NCI-H187 (cell line): Measurements from ENCODE around the gene OTUB2.

Experiments used
- DNase-seq, 2 experiments: peaks; one replicate each; lab custom pipeline; 2025; lab: John Stamatoyannopoulos, UW

The OTUB2 gene

DNA sequence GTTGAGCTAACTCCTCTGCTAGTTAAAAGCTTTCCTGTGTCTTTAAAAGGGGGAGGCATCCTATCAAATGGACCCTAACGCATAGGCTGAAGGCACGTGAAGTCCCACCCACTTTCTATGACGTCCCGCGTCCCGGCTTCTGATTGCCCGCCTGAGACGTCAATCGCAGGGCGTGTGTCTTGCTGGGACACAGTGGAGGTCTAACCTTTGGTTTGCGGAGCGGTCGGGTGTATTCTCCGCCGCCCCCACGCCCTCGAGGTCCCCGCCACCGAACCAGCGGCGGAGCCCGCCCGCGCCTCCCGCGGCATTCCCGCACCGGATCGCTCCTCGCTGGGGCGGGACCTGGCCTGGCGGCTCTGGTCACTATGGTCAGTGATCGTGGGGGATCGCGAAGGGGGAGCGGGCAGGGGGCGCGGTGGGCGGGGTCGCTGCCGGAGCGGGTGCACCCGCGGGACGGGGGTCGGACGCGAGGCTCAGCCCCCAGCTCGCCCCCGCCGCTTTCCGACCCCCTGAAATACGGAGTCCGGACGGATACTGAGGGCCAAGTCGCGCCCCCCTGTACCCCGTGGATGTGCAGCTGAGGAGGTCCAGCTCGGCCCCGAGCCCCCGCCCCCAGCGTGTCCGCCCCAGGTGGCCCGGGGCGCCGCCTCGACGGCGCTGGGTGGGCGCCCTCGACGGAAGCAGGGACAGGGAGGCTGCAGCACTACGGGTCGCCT lies at the start of gene OTUB2:
TSS of gene OTUB2 (plus strand) at position 168 of the 716 bp plus-strand sequence. CDS start at position 366, 198 bp downstream.
- DNase-seq: peak; percentile 94 to 98

DNA sequence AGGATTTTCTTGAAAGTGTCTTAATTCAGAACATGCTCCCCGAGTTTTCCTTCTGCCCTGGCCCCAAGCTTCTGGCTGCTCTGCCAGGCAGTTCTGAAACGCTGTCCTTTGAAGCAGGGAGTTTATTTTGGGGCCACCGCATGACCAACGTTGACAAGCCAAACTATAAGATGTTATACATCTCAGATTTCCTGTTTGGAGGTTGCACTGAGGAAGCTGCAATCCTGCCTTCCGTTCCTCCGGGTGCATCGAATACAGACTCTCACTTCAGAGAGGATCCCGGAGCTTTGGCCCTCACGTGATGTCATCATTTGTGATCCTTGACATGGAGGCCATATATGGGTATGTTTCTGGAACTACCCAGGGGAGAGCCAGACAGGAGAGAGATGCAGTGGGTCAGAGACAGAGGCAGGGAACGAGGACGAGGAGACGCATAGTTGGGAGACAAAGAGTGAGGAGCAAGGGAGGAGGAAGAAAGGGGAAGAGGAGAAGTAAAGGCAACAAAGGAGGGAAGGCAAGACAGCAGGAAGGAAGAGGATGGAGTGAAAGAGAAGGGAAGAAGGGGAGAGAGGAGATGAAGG lies 49.6 kb upstream of the OTUB2 start, which contains the start of gene ASB2:
TSS of gene ASB2 (minus strand) at position 94 of the 581 bp plus-strand sequence. CDS start 12,031 bp downstream, outside the sequence.
- no peak for DNase-seq

GRCh38 chr14:93977171-93977570 lies 49.0 kb upstream of the OTUB2 start:
- no peak for DNase-seq

DNA sequence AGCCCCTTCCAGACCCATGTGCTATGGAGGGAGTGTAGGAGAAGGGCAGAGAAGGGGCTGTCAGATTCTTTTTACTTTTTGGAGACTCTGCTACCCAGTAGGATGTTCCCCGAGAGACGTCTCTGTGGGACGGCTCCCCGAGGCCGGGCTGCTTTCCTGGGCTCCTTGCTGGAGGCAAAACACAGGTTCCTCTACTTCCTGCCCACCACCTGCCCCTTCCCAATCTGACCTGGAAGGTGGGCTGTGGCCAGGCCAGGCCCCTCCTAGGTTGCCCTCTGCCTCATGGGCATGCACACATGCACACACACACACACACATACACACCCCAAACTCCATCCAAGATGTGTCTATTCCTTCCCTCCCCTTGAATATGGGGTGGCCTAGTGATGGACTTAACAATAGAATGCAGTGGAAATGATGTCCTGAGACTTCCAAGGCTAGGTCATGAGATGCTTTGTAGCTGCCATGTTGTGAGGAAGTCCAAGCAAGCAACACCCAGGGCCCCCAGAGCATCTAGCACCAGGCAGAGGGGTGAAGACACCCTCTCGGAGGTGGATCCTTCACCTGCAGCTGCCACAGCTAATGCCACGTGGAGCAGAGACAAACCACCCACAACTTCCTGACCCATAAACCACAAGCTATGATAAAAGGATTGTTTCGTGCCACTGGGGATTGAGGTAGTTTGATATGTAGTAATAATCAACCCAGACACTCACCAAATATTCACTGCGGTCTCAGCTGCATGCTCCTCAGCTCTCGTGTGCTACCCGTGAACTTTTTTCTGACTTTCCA lies 48.2 kb upstream of the OTUB2 start:
- no peak for DNase-seq

DNA sequence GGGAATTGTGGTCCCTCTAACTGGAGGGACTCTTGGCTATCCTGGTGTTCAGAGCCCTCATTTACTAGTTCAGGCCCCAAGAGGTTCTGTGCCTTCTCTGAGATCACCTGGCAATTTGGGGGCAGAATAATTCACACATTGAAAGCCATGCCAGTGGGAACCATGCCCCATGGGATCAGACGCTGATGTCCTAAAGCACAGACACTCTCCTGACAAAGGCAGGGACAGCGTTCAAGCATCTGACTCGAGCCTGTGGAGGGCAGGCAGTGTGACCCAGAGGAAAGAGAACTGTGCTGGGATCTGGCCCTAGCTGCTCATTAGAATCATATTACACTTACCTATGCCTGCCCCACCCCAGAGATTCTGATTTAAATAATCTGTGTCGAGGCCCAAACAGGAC lies 47.4 kb upstream of the OTUB2 start:
- DNase-seq: no peak

DNA sequence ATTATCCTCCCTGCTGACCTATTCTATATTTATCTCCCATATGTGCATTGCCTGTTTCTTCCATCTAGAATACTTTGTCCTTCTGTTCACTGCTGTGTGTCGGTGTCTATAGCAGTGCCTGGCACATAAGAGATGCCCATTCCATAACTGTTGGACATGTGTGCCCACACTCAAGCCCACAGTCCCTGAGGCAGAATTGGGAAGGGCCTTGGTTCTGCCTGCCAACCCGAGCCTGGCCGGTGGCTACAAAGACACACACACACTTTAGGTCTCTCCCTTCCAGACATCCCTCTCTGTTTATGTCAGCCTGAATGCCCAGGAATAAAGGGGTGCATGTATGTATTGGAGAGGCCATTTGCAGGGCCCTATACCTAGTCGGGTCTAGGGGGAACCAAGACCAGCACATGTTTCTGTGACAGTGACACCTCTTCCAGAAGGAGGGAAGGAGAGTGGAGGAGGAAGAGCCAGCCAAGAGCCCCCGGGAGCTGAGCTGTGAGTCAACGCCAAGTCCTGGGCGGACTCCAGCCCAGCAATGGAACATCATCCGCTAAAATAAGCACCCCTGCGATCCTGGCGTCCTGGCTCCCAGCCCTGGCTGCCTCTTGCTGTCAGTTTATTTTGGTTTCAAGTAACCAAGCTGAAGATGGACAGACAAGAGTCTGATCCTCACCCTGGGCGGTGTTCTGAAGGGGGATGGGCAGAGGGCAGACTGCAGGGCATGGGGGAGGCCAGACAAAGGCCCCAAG lies 45.5 kb upstream of the OTUB2 start:
- DNase-seq: no peak

GRCh38 chr14:93981316-93982229 lies 44.6 kb upstream of the OTUB2 start:
- no peak for DNase-seq

DNA sequence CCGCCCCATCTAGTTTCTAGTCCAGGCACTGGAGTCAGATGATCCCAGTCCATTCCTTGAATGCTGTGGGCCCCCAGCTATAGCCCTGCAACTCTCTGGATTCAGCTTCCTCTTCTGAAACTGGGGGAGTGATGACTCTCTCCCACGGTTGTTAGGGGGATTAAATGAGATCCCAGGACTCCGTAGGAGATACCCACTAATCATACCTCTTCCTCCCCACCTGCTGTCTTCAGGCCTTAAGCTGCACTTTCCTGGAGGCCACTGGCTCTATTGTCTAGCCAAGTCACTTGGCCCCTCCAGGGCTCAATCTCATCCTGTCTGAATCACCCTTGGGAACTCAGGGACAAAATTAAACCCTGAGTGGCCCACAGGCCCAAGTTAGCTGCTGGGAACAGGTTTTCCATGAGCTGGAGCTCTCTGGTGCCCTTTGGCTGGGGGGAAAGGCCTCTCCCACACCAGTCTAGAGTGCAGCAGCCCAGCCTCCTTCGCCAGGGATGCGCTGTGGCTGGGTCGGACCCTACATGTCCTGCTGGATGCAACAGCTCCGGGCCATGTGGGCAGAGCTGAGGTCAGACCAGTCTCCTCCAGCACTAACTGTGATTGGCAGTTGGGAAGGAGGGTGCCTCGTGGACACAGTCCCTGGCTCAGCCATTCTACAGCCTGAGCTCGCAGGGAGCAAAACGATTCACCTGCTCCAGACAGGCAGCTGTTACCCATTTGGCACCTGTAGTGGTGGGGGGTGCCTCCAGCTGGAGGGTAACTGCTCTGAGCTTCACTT lies 43.7 kb upstream of the OTUB2 start:
- no peak for DNase-seq

DNA sequence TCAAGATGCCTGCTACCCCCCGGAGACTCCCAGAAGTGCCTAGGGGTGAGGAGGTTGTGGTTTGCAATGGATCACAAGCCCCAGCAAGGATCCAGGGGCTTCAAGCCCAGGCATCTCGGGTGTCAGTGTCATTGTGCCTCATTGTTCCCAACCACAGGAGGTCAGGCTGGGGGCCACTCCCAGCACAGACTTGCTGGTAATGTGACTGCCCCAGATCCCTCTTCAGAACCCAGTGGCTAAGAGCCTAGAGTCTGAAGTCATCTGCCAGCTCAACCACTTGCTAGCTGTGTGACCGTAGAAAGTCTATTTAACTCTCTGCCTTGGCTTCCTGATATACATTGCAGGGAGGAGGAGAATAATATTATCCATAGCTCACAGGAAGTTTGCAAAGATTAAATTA lies 42.1 kb upstream of the OTUB2 start:
- no peak for DNase-seq

DNA sequence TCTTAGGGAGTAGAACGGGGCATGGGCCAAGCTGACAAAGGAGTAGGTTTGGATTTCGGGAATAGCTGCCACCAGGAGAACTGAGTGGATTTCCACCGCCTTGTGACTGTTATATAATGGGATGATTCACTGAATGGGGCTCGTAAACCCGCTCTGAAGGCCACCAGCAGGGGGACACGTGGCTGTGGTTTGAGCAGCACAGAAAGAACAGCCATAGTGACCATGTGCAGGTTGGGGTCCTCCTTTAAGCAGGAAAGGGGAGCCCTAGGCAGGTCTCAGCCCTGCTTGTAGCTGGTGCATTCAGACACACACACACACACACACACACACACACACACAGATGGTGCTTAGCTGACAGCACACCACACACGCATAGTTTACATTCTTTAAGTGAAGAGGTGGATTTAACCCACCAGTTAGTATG lies 41.1 kb upstream of the OTUB2 start:
- DNase-seq: no peak

GRCh38 chr14:93986955-93987354 lies 39.2 kb upstream of the OTUB2 start:
- no peak for DNase-seq

DNA sequence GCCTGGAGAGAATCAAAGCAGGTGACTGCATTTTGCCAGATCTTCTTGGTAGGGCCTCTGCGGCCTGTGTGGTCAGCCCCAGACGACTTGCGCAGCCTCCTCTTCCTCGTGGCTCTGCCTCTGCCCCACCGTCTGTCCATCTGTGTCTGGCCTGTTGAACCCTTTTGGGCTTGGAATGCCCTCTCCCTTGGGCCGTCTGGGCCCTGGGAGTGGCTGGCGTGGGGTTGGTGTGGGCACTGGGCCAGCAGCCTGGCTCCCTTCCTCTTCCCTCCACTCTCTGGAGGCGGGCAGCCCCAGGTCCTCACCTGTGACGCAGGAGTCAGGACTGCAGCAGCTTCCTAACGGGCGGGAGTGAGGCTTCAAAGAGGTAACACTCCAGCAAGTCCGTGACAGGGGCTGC lies 38.8 kb upstream of the OTUB2 start:
- no peak for DNase-seq

- no peak for DNase-seq
Measured at GRCh38 chr14:93987815-93988476, 38.2 kb upstream of the OTUB2 start.

GRCh38 chr14:93989939-93990338 lies 36.2 kb upstream of the OTUB2 start:
- DNase-seq: no peak

GRCh38 chr14:93991212-93991611 lies 34.9 kb upstream of the OTUB2 start:
- no peak for DNase-seq

DNA sequence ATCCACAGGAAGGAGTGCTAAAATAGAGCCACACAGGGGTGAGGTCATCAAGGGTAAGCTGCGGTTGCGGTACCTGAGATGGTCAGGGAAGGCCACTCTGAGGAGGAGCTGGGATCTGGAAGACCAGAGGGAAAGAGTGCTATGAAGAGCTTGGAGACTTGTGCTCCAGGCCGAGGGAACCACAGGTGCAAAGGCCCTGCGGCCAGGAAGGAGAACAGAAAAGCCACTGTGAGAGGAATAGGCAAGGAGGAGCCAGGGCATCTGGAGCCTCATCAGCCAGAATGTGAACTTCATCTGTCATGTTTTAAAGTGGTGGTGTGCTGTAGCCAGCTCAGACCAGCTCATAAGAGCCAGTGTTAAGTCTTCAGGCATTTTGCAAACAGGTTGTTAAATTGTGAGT lies 34.5 kb upstream of the OTUB2 start:
- no peak for DNase-seq

DNA sequence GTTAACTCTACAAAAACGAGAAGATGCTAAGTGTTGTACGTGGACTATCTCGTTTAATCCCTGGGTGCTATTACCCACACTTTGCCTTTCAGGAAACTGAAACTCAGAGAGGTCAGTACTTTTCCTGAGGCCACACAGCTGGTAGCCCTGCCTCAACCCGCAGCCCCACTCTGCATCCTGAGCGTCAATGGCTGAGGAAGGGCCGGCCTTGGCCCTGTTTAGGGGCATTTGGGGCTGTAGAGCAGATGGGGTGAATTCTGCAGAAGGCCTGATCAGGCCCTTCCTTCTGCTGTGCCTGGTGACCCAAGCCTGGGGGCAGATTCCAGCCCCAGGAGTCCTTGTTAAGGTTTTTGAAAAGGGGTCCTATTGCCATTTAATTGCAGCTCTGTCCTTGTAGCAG lies 32.8 kb upstream of the OTUB2 start:
- DNase-seq: no peak

GRCh38 chr14:93994919-93995682 lies 31.0 kb upstream of the OTUB2 start:
- DNase-seq: no peak

- no peak for DNase-seq
Measured at GRCh38 chr14:93996130-93996695, 29.9 kb upstream of the OTUB2 start.
